ENCODE data around the gene MBIP.

- TF ChIP-seq CTCF (IDR thresholded peaks at IDR 0.05), result no peak
- TF ChIP-seq POLR2A (IDR thresholded peaks at IDR 0.05), result no peak
Measured at GRCh38 chr14:36254020-36254624, 66.3 kb downstream of the MBIP start.

All from esophagus squamous epithelium (tissue), 4 donors.